Progenitor cell of endocrine pancreas (in vitro differentiated cells): ENCODE results near the gene ACP5. TPM values are rescaled to one million over a fixed set of nuclear protein-coding genes. Genes with fewer than 3 reads are reported as not detected.
A peak's percentile ranks its signal among the peaks of the same experiment; 100 is the strongest.

Experiments used
- DNase-seq: peaks from one replicate; pipeline ENCODE4 v3.0.0; 2021; ENCODE audit warnings: low spot score; ENCODE audit not compliant: unreplicated experiment
- H3K27ac Mint-ChIP-seq: 2 replicates; pipeline ENCODE4 v1.8.0; 2021; ENCODE audit warnings: mild to moderate bottlenecking, moderate library complexity, mixed read lengths
- H3K27me3 Mint-ChIP-seq: 2 replicates; pipeline ENCODE4 v1.8.0; 2021; ENCODE audit warnings: mixed read lengths
- H3K36me3 Mint-ChIP-seq: 2 replicates; pipeline ENCODE4 v1.8.0; 2022; ENCODE audit warnings: mixed read lengths; ENCODE audit not compliant: insufficient read depth
- H3K4me1 Mint-ChIP-seq: 2 replicates; pipeline ENCODE4 v1.8.0; 2021; ENCODE audit warnings: low read depth, mixed read lengths
- H3K4me3 Mint-ChIP-seq: 2 replicates; pipeline ENCODE4 v1.8.0; 2021; ENCODE audit warnings: low read depth, mild to moderate bottlenecking, moderate library complexity, mixed read lengths
- H3K9me3 Mint-ChIP-seq: 2 replicates; pipeline ENCODE4 v1.8.0; 2021; ENCODE audit warnings: low read depth, mixed read lengths
- CTCF ChIP-seq: fragments of 200-600 bp; sonication (generic); IDR thresholded peaks from one replicate; pipeline ENCODE4 v1.5.0; 2021; ENCODE audit warnings: antibody characterized with exemption, mild to moderate bottlenecking; ENCODE audit not compliant: unreplicated experiment
- total RNA-seq: library from RNA; stranded (reverse); gene quantifications from 2 replicates; pipeline ENCODE4 v1.2.1, GENCODE V29; 2021

Gene ACP5
- total RNA-seq, 1 donor from 2014 or later: 1.6 TPM

GRCh38 chr19:11598746-11599145 lies 21.3 kb upstream of the ACP5 start:
- Mint-ChIP-seq H3K36me3 (peaks cover 52% of the 10 kb centered on the region), H3K27ac (peak overlapping the region; percentile 92)
- no peak for DNase-seq

GRCh38 chr19:11598103-11598483 lies 20.6 kb upstream of the ACP5 start:
- Mint-ChIP-seq H3K4me1 (peaks cover 4% of the 10 kb centered on the region), H3K4me3 (peak overlapping the region; percentile 98), H3K27me3 (no peaks in the 10 kb centered on the region), H3K27ac (peak overlapping the region; percentile 100), H3K9me3 (peaks cover 24% of the 10 kb centered on the region), H3K36me3 (peaks cover 46% of the 10 kb centered on the region)
- TF ChIP-seq CTCF: no peak
- no peak for DNase-seq

More at GRCh38 chr19:11598746-11599145, 21.3 kb upstream of the ACP5 start:
- TF ChIP-seq CTCF: no peak
- Mint-ChIP-seq H3K9me3 (peaks cover 26% of the 10 kb centered on the region), H3K27me3 (no peaks in the 10 kb centered on the region), H3K4me3 (peak overlapping the region; percentile 98), H3K4me1 (peaks cover 4% of the 10 kb centered on the region)

- H3K36me3 Mint-ChIP-seq: peaks cover 40% of the 10 kb centered on the region
- H3K9me3 Mint-ChIP-seq: peaks cover 17% of the 10 kb centered on the region
Observed at GRCh38 chr19:11597202-11598102, 20.0 kb upstream of the ACP5 start, which contains the start of gene ZNF627. Gene ZNF627, plus strand, starts transcription at chr19:11597483. Its CDS starts 145 bp downstream, at chr19:11597628.

GRCh38 chr19:11596156-11596555 lies 18.7 kb upstream of the ACP5 start:
- Mint-ChIP-seq H3K36me3 (peaks cover 31% of the 10 kb centered on the region), H3K4me3 (peak overlapping the region; percentile 98), H3K9me3 (peaks cover 11% of the 10 kb centered on the region), H3K27me3 (no peaks in the 10 kb centered on the region), H3K27ac (peak overlapping the region; percentile 100), H3K4me1 (peaks cover 4% of the 10 kb centered on the region)
- DNase-seq: no peak
- TF ChIP-seq CTCF: no peak

More at GRCh38 chr19:11597202-11598102, 20.0 kb upstream of the ACP5 start, which contains the start of gene ZNF627:
- H3K4me3 Mint-ChIP-seq: peak within 1 kb of the TSS; percentile 98
- peak within 1 kb of the TSS; percentile 100 for H3K27ac Mint-ChIP-seq
- H3K27me3 Mint-ChIP-seq: no peaks in the 10 kb centered on the region
- peak; percentile 20 for TF ChIP-seq CTCF
- H3K4me1 Mint-ChIP-seq: peaks cover 4% of the 10 kb centered on the region
- DNase-seq: peak; percentile 97

GRCh38 chr19:11594084-11594483 lies 16.6 kb upstream of the ACP5 start:
- Mint-ChIP-seq H3K36me3 (peaks cover 12% of the 10 kb centered on the region), H3K4me1 (peaks cover 4% of the 10 kb centered on the region), H3K4me3 (no peak overlapping the region), H3K27me3 (no peaks in the 10 kb centered on the region), H3K9me3 (peaks cover 4% of the 10 kb centered on the region), H3K27ac (no peak overlapping the region)
- no peak for DNase-seq
- no peak for TF ChIP-seq CTCF
